C4-2B (cell line): Measurements from ENCODE around the gene AKAP12.

Source experiments
- CTCF ChIP-seq: fragments of 450-650 bp; conservative IDR thresholded peaks from 2 replicates; pipeline ENCODE4 v1.5.1; 2017; ENCODE audit warnings: mild to moderate bottlenecking
- ZFX ChIP-seq: fragments of 450-650 bp; IDR thresholded peaks from 2 replicates; pipeline ENCODE4 v1.6.1; 2017

- TF ChIP-seq CTCF (no peak), ZFX (no peak)
Observed at GRCh38 chr6:151288712-151289398, 49.1 kb downstream of the AKAP12 start.
